NCI-H82 (cell line): ENCODE results near the gene SLC1A4.

Experiments used
- DNase-seq: peaks from one replicate; lab custom pipeline; 2025; lab: John Stamatoyannopoulos, UW

The SLC1A4 gene

GRCh38 chr2:65053199-65053598 lies 64.0 kb downstream of the SLC1A4 start:
- no peak for DNase-seq

- no peak for DNase-seq
Observed at GRCh38 chr2:65054749-65055421, 65.7 kb downstream of the SLC1A4 start.

- peak; percentile 81 for DNase-seq
Observed at GRCh38 chr2:65055422-65056214, 66.4 kb downstream of the SLC1A4 start.

- DNase-seq, result peak; percentile 99
Observed at GRCh38 chr2:65056215-65057053, 67.2 kb downstream of the SLC1A4 start, which contains the start of gene CEP68. TSS of gene CEP68 (plus strand) at chr2:65056416. CDS start at chr2:65069445, 13,029 bp downstream.

GRCh38 chr2:65057054-65057375 lies 67.8 kb downstream of the SLC1A4 start:
- DNase-seq, result no peak

- no peak for DNase-seq
Observed at GRCh38 chr2:65057391-65058052, 68.3 kb downstream of the SLC1A4 start.

GRCh38 chr2:65059071-65059470 lies 69.9 kb downstream of the SLC1A4 start:
- no peak for DNase-seq

- peak; percentile 20 for DNase-seq
Observed at GRCh38 chr2:65061146-65061909, 72.1 kb downstream of the SLC1A4 start.

GRCh38 chr2:65061910-65062339 lies 72.7 kb downstream of the SLC1A4 start:
- DNase-seq, result no peak

GRCh38 chr2:65062843-65063825 lies 73.9 kb downstream of the SLC1A4 start:
- peak; percentile 35 for DNase-seq

GRCh38 chr2:65064728-65065552 lies 75.7 kb downstream of the SLC1A4 start:
- DNase-seq, result peak; percentile 95

- no peak for DNase-seq
Observed at GRCh38 chr2:65067806-65068553, 78.8 kb downstream of the SLC1A4 start.

- no peak for DNase-seq
Observed at GRCh38 chr2:65069439-65069824, 80.2 kb downstream of the SLC1A4 start.

GRCh38 chr2:65070172-65070830 lies 81.1 kb downstream of the SLC1A4 start:
- DNase-seq, result no peak

GRCh38 chr2:65070856-65071255 lies 81.7 kb downstream of the SLC1A4 start:
- no peak for DNase-seq

GRCh38 chr2:65071499-65072180 lies 82.4 kb downstream of the SLC1A4 start:
- DNase-seq, result peak; percentile 27
